NOMO-1 treated with dmso at 0.1 percent for 144 hours (cell line): ENCODE data around the gene GRHL1.

Source experiments
- DNase-seq: peaks from one replicate; lab custom pipeline; 2025; ENCODE audit not compliant: unreplicated experiment; lab: John Stamatoyannopoulos, UW

Gene GRHL1

GRCh38 chr2:9993488-9994165 is 42.1 kb downstream of the GRHL1 start:
- DNase-seq: no peak

- DNase-seq: no peak
These were observed 43.0 kb downstream of the GRHL1 start for GRCh38 chr2:9994462-9994861.

GRCh38 chr2:9995059-9995458 is 43.6 kb downstream of the GRHL1 start:
- no peak for DNase-seq

GRCh38 chr2:9996321-9996720 is 44.8 kb downstream of the GRHL1 start:
- no peak for DNase-seq

GRCh38 chr2:9997936-9998335 is 46.4 kb downstream of the GRHL1 start:
- no peak for DNase-seq

- DNase-seq: no peak
These were observed 47.6 kb downstream of the GRHL1 start for GRCh38 chr2:9998916-9999654.

GRCh38 chr2:9999693-10000092 is 48.2 kb downstream of the GRHL1 start:
- no peak for DNase-seq

- no peak for DNase-seq
These were observed 49.0 kb downstream of the GRHL1 start for GRCh38 chr2:10000541-10000940.

- DNase-seq: no peak
These were observed 50.1 kb downstream of the GRHL1 start for GRCh38 chr2:10001586-10001985.

- DNase-seq: no peak
These were observed 50.6 kb downstream of the GRHL1 start for GRCh38 chr2:10002109-10002508.

- no peak for DNase-seq
These were observed 51.2 kb downstream of the GRHL1 start for GRCh38 chr2:10002681-10003080.

GRCh38 chr2:10003206-10004125 is 52.0 kb downstream of the GRHL1 start:
- DNase-seq: no peak

GRCh38 chr2:10004401-10004800 is 52.9 kb downstream of the GRHL1 start:
- DNase-seq: no peak

- DNase-seq: no peak
These were observed 53.3 kb downstream of the GRHL1 start for GRCh38 chr2:10004836-10005235.

GRCh38 chr2:10005461-10006235 is 54.2 kb downstream of the GRHL1 start:
- no peak for DNase-seq

GRCh38 chr2:10006236-10007161 is 55.0 kb downstream of the GRHL1 start:
- DNase-seq: no peak

GRCh38 chr2:10007435-10007834 is 55.9 kb downstream of the GRHL1 start:
- no peak for DNase-seq

GRCh38 chr2:10007921-10008808 is 56.7 kb downstream of the GRHL1 start:
- DNase-seq: no peak

GRCh38 chr2:10008809-10009176 is 57.3 kb downstream of the GRHL1 start:
- no peak for DNase-seq
